Tibial nerve (tissue), 4 donors: Measurements from ENCODE around the gene RASA2.
A peak's percentile ranks its signal among the peaks of the same experiment; 100 is the strongest.

Experiments used
- CTCF ChIP-seq, 5 experiments: fragments of 200-600 bp in 3 of 5; fragments of 450-650 bp in 2 of 5; sonication (generic) in 3 of 5; IDR thresholded peaks; one replicate each; pipeline ENCODE4 v1.5.1; 2016 to 2019; ENCODE audit warnings: antibody characterized with exemption in 5 of 5, mild to moderate bottlenecking in 3 of 5, moderate library complexity in 2 of 5
- EP300 ChIP-seq, 2 donors: sonication (generic); formaldehyde crosslinking; IDR thresholded peaks; one replicate each; pipeline ENCODE4 v1.6.1; 2017; ENCODE audit warnings: antibody characterized with exemption in 2 of 2, mild to moderate bottlenecking in 1 of 2
- POLR2A ChIP-seq, 2 donors: fragments of 450-650 bp; IDR thresholded peaks; one replicate each; pipeline ENCODE4 v1.6.1; 2017; ENCODE audit warnings: antibody characterized with exemption in 2 of 2, mild to moderate bottlenecking in 2 of 2, moderate library complexity in 2 of 2

- TF ChIP-seq POLR2A (IDR thresholded peaks at IDR 0.05) (no peak), CTCF (IDR thresholded peaks at IDR 0.05) (peak; percentile 25 to 56 (median 34)), EP300 (IDR thresholded peaks at IDR 0.05) (no peak)
Measured at GRCh38 chr3:141644931-141645330, 158.1 kb downstream of the RASA2 start.
